ENCODE data around the gene PLAU. TPM values are rescaled to one million over a fixed set of nuclear protein-coding genes. Genes with fewer than 3 reads are reported as not detected.

PLAU gene
- polyA plus RNA-seq, 2 of the 4 experiments (the other 2 are of a cell fraction), result 75.8 to 82.6 TPM

DNA sequence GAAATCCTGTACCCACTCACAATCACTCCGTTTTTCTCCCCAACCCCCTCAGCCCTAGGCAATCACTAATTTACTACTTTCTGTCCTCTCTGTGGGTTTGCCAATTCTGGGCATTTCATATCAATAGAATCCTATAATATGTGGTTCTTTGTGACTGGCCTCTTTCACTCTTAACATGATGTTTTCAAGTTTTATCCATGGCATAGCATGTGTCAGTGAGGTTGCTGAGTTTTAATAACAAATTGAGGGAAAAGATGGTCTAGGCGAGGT lies 11.9 kb downstream of the PLAU start (continued):
- TF ChIP-seq HOXA7 (CRISPR knock-in tag; IDR thresholded peaks at IDR 0.05), result no peak
- no peak for TF ChIP-seq ESRRA (IDR thresholded peaks at IDR 0.05; ENCODE audit: borderline replicate concordance, low read length)
- TF ChIP-seq ZC3H11A (IDR thresholded peaks at IDR 0.05), result no peak
- TF ChIP-seq FOSL2 (IDR thresholded peaks at IDR 0.05), result no peak
- TF ChIP-seq FOSL2 (CRISPR knock-in tag; IDR thresholded peaks at IDR 0.05), result no peak

DNA sequence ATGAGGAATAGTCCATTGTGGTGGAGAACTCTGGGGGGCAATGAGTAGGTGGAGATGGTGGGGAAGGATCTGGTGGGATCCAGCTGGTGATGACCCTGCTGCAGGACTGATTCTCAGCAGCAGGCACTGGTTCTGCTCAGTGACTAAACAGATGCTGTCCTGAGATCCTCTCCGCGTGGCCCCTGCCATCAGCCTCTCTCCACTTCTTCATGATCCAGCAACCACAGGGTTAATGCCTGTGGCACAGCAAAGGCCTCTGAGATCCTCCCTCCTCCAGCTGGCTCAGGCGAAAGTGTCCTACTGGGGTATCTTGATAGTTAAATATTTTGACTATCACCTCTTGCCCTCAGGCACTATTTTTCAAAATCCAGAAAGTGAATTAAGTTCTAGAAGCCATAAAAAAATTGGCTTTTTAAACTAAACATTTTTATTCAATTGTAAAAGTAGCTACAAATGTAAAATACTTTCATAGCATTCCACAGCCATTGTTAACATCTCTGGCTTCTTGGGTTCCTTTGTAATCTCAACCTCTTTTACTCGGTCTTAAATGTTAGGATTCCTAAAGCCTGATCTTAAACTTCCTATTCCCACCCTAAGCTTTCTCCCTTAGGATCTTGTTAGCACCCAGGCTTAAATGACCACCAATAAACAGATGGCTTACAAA lies 13.1 kb downstream of the PLAU start:
- Histone ChIP-seq H3K27ac (no peak overlapping the region), H3K4me1 (no peaks in the 10 kb centered on the region), H3K9me3 (peaks cover 7% of the 10 kb centered on the region; the same call in 2 of the 3 replicates), H3K4me2 (no peak overlapping the region), H3K4me3 (no peak overlapping the region)
- ATAC-seq, result no peak
- 60% methylated on average over 4 of the region's 4 CpGs for WGBS (ENCODE audit: missing lambda C conversion rate)
- POLR2A ChIA-PET, result no interaction called here
- TF ChIP-seq GATA3 (IDR thresholded peaks at IDR 0.05; ENCODE audit: borderline replicate concordance) (no peak), RNF2 (IDR thresholded peaks at IDR 0.05; ENCODE audit: borderline replicate concordance, low read depth) (no peak), EHF (CRISPR knock-in tag; IDR thresholded peaks at IDR 0.05) (no peak), MYC (IDR thresholded peaks at IDR 0.05; ENCODE audit: borderline replicate concordance, low read length) (no peak), RFX5 (IDR thresholded peaks at IDR 0.05) (no peak), SMC3 (IDR thresholded peaks at IDR 0.05) (no peak), TP53 (CRISPR knock-in tag; IDR thresholded peaks at IDR 0.05) (no peak)
- TF ChIP-seq, protein P1, sequence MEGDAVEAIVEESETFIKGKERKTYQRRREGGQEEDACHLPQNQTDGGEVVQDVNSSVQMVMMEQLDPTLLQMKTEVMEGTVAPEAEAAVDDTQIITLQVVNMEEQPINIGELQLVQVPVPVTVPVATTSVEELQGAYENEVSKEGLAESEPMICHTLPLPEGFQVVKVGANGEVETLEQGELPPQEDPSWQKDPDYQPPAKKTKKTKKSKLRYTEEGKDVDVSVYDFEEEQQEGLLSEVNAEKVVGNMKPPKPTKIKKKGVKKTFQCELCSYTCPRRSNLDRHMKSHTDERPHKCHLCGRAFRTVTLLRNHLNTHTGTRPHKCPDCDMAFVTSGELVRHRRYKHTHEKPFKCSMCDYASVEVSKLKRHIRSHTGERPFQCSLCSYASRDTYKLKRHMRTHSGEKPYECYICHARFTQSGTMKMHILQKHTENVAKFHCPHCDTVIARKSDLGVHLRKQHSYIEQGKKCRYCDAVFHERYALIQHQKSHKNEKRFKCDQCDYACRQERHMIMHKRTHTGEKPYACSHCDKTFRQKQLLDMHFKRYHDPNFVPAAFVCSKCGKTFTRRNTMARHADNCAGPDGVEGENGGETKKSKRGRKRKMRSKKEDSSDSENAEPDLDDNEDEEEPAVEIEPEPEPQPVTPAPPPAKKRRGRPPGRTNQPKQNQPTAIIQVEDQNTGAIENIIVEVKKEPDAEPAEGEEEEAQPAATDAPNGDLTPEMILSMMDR (IDR thresholded peaks at IDR 0.05), result no peak
- TF ChIP-seq, protein P2, sequence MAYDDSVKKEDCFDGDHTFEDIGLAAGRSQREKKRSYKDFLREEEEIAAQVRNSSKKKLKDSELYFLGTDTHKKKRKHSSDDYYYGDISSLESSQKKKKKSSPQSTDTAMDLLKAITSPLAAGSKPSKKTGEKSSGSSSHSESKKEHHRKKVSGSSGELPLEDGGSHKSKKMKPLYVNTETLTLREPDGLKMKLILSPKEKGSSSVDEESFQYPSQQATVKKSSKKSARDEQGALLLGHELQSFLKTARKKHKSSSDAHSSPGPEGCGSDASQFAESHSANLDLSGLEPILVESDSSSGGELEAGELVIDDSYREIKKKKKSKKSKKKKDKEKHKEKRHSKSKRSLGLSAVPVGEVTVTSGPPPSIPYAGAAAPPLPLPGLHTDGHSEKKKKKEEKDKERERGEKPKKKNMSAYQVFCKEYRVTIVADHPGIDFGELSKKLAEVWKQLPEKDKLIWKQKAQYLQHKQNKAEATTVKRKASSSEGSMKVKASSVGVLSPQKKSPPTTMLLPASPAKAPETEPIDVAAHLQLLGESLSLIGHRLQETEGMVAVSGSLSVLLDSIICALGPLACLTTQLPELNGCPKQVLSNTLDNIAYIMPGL (CRISPR knock-in tag; IDR thresholded peaks at IDR 0.05; ENCODE audit: borderline replicate concordance), result no peak
- FAIRE-seq, result no peak
- CTCF ChIA-PET, result interaction anchor here (1.1 to 31.6 kb wide), 4 partner anchors 8 to 34 kb away, joined by 3 to 936 read pairs (median 40); no protein-coding TSS in a partner anchor
- no peak for DNase-seq (ENCODE audit: low read depth in 1 of 2, low spot score in 1 of 2)

DNA sequence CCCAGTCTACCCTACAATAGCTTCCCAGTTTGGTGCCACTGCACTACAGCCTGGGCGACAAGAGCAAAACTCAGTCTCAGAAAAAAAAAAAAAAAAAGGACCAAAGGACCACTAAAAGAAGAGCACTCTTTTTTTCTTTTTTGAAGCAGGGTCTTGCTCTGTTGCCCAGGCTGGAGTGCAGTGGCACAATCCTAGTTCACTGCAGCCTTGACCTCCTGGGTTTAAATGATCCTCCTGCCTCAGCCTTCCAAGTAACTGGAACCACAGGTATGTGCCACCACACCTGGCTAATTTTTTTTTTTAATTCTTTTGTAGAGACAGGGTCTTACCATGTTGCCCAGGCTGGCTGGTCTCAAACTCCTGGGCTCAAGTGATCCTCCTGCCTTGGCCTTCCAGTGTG lies 14.0 kb downstream of the PLAU start:
- CTCF ChIA-PET, result interaction anchor here (7.6 to 31.6 kb wide), 2 partner anchors 15 to 35 kb away, joined by 76 to 936 read pairs; no protein-coding TSS in a partner anchor
- H3K9me3 ChIP-seq, result 0 out of 3 replicates have a peak, but pooled peaks cover 3% of the 10 kb centered on the region
- TF ChIP-seq NFE2L2 (conservative IDR thresholded peaks at IDR 0.05; ENCODE audit: low read length), result no peak
- no peak for TF ChIP-seq MAZ (IDR thresholded peaks at IDR 0.05; ENCODE audit: borderline replicate concordance, low read depth, low read length)
- no peak for TF ChIP-seq HOXB13 (CRISPR knock-in tag; IDR thresholded peaks at IDR 0.05; ENCODE audit: low read depth)
- no peak for TF ChIP-seq RCOR1 (IDR thresholded peaks at IDR 0.05; ENCODE audit: low read depth, low read length)
- no peak for TF ChIP-seq SMC3 (IDR thresholded peaks at IDR 0.05)
- no peak for TF ChIP-seq ZNF302 (CRISPR knock-in tag; IDR thresholded peaks at IDR 0.05)
- TF ChIP-seq EHMT2 (IDR thresholded peaks at IDR 0.05; ENCODE audit: low read depth), result no peak
- no peak for TF ChIP-seq MYC (IDR thresholded peaks at IDR 0.05; ENCODE audit: borderline replicate concordance, low read length)
- TF ChIP-seq, protein P3, sequence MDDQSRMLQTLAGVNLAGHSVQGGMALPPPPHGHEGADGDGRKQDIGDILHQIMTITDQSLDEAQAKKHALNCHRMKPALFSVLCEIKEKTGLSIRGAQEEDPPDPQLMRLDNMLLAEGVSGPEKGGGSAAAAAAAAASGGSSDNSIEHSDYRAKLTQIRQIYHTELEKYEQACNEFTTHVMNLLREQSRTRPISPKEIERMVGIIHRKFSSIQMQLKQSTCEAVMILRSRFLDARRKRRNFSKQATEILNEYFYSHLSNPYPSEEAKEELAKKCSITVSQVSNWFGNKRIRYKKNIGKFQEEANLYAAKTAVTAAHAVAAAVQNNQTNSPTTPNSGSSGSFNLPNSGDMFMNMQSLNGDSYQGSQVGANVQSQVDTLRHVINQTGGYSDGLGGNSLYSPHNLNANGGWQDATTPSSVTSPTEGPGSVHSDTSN (IDR thresholded peaks at IDR 0.05), result no peak
- TF ChIP-seq CBX8 (IDR thresholded peaks at IDR 0.05), result no peak
- TF ChIP-seq, protein P4, sequence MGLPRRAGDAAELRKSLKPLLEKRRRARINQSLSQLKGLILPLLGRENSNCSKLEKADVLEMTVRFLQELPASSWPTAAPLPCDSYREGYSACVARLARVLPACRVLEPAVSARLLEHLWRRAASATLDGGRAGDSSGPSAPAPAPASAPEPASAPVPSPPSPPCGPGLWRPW (IDR thresholded peaks at IDR 0.05), result no peak
- ATAC-seq (no peak), FAIRE-seq (no peak), DNase-seq (ENCODE audit: low read depth in 1 of 2, low spot score in 1 of 2) (no peak)
- no peaks in the 10 kb centered on the region for H3K4me1 ChIP-seq
- 94% methylated on average over 1 of the region's 1 CpG for WGBS (ENCODE audit: missing lambda C conversion rate)
- POLR2A ChIA-PET, result no interaction called here
- no peak overlapping the region for H3K27ac ChIP-seq
- H3K4me3 ChIP-seq, result no peak overlapping the region
- H3K4me2 ChIP-seq, result no peak overlapping the region

Measured in A549 (cell line).